Activated CD4-positive, alpha-beta memory T cell treated with anti-CD3 and anti-CD28 coated beads, Interleukin-2, amount 10 ng/mL, durations not matched to agents 7 days and 5 days (primary cell): ENCODE results near the gene MTG1. TPM values are rescaled to one million over a fixed set of nuclear protein-coding genes. Genes with fewer than 3 reads are reported as not detected.
"Not testable (repeated sequence)": the region's sequence is repeated elsewhere in the genome, so short reads cannot be mapped to it uniquely, and the experiment has no call there.

ENCODE experiments used
- CTCF ChIA-PET: fragments of 350-600 bp; sonication (Branson Sonifier 250); formaldehyde crosslinking; loops from one replicate; lab custom pipeline; 2021; ENCODE audit warnings: antibody characterized with exemption, inconsistent platforms; lab: Charles Lee
- POLR2A ChIA-PET: fragments of 350-600 bp; sonication (Branson Sonifier 250); formaldehyde crosslinking; loops from one replicate; lab custom pipeline; 2021; ENCODE audit warnings: antibody characterized with exemption; lab: Charles Lee
- DNase-seq: peaks from one replicate; pipeline ENCODE4 v3.0.0-alpha.2; 2020
- H3K27ac Mint-ChIP-seq: one replicate; pipeline ENCODE4 v1.8.0; 2021; ENCODE audit warnings: mild to moderate bottlenecking, mixed read lengths
- H3K27me3 Mint-ChIP-seq: one replicate; pipeline ENCODE4 v1.8.0; 2021; ENCODE audit warnings: mixed read lengths
- H3K36me3 Mint-ChIP-seq: one replicate; pipeline ENCODE4 v1.8.0; 2021; ENCODE audit warnings: low read depth, mixed read lengths
- H3K4me1 Mint-ChIP-seq: one replicate; pipeline ENCODE4 v1.8.0; 2021; ENCODE audit warnings: mixed read lengths
- H3K4me3 Mint-ChIP-seq: one replicate; pipeline ENCODE4 v1.8.0; 2021; ENCODE audit warnings: mild to moderate bottlenecking, mixed read lengths
- H3K9me3 Mint-ChIP-seq: one replicate; pipeline ENCODE4 v1.8.0; 2021; ENCODE audit warnings: mixed read lengths
- total RNA-seq, 2 experiments: library from RNA; stranded (reverse); gene quantifications; one replicate each; pipeline ENCODE4 v1.2.3, GENCODE V29; 2021

MTG1 gene
- total RNA-seq, 2 experiments from 2014 or later, result 41.7 to 42.2 TPM

DNA sequence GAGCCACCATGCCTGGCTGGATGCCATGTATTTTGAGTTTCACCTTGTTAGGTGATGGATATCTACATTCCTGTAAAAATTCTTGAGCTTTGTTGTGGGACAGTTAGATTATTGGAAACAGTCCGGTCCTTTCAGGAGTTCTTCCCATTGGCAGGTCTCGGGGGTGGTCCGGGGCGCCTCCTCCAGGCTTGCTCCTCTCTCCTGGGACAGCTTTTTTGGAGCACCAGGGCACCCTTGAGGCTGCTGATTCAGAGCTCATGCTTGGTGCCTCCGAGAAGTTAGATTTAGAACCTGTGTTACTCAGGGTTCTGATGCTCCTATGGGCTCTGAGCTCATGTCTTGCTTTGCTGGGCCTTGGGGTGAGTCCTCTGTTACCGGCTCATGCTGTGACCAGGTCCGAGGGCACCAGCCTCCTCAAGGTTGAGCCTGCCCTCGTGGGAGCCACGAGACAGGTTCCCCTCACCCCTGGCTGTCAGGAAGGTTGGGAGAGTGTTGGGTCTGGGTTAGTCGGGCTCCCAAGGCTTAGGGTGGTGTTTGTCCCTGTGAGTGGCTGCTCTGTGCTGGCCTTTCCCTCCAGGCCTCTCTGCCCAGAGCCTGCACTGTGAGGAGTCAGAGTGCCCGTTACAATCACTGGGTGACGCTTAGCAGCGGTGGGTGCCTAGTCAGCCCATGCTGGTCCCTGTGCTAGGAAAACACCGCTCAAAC lies 24.5 kb downstream of the MTG1 start:
- Mint-ChIP-seq H3K9me3 (peaks cover 9% of the 10 kb centered on the region), H3K4me3 (no peak overlapping the region), H3K4me1 (no peaks in the 10 kb centered on the region), H3K27me3 (peaks cover 6% of the 10 kb centered on the region), H3K36me3 (peaks cover 34% of the 10 kb centered on the region), H3K27ac (no peak overlapping the region)
- CTCF ChIA-PET, result no interaction called here
- POLR2A ChIA-PET, result interaction anchor here (0.7 to 0.9 kb wide), 2 partner anchors 26 to 57 kb away, joined by 3 read pairs; no protein-coding TSS in a partner anchor
- DNase-seq, result no peak

GRCh38 chr10:133419211-133419950 lies 25.4 kb downstream of the MTG1 start:
- POLR2A ChIA-PET, result interaction anchor here (1.0 to 1.2 kb wide), 2 partner anchors 18 to 21 kb away, joined by 3 to 4 read pairs; no protein-coding TSS in a partner anchor
- no peak overlapping the region for H3K27ac Mint-ChIP-seq

GRCh38 chr10:133420028-133420427 lies 26.1 kb downstream of the MTG1 start:
- Mint-ChIP-seq H3K4me1 (peaks cover 2% of the 10 kb centered on the region), H3K36me3 (peaks cover 20% of the 10 kb centered on the region), H3K4me3 (no peak overlapping the region), H3K9me3 (peaks cover 8% of the 10 kb centered on the region), H3K27ac (no peak overlapping the region), H3K27me3 (peaks cover 6% of the 10 kb centered on the region)
- ChIA-PET CTCF (interaction anchor here (0.9 to 1.4 kb wide), 3 partner anchors 17 to 90 kb away, joined by 3 to 4 read pairs (median 4); no protein-coding TSS in a partner anchor), POLR2A (interaction anchor here (1.0 to 1.2 kb wide), 2 partner anchors 18 to 21 kb away, joined by 3 to 4 read pairs; no protein-coding TSS in a partner anchor)
- no peak for DNase-seq

More at GRCh38 chr10:133419211-133419950, 25.4 kb downstream of the MTG1 start:
- Mint-ChIP-seq H3K4me3 (no peak overlapping the region), H3K9me3 (peaks cover 8% of the 10 kb centered on the region), H3K27me3 (peaks cover 6% of the 10 kb centered on the region), H3K4me1 (peaks cover 2% of the 10 kb centered on the region), H3K36me3 (peaks cover 27% of the 10 kb centered on the region)
- DNase-seq, result no peak
- CTCF ChIA-PET, result interaction anchor here (1.2 to 1.4 kb wide), 2 partner anchors 19 to 90 kb away, joined by 3 to 4 read pairs; no protein-coding TSS in a partner anchor

- CTCF ChIA-PET, result interaction anchor here (0.9 to 1.4 kb wide), 2 partner anchors 17 to 91 kb away, joined by 4 read pairs; no protein-coding TSS in a partner anchor
- H3K27ac Mint-ChIP-seq, result no peak overlapping the region
Measured at GRCh38 chr10:133420579-133420978, 26.6 kb downstream of the MTG1 start.

GRCh38 chr10:133421336-133422222 lies 27.6 kb downstream of the MTG1 start:
- ChIA-PET CTCF (no interaction called here), POLR2A (interaction anchor here (0.6 to 1.0 kb wide), 2 partner anchors 26 to 143 kb away, joined by 3 to 6 read pairs; no protein-coding TSS in a partner anchor)
- H3K36me3 Mint-ChIP-seq, result peaks cover 7% of the 10 kb centered on the region
- peaks cover 6% of the 10 kb centered on the region for H3K27me3 Mint-ChIP-seq
- peaks cover 2% of the 10 kb centered on the region for H3K4me1 Mint-ChIP-seq
- H3K9me3 Mint-ChIP-seq, result no peaks in the 10 kb centered on the region
- DNase-seq, result no peak
- no peak overlapping the region for H3K4me3 Mint-ChIP-seq
- no peak overlapping the region for H3K27ac Mint-ChIP-seq

More at GRCh38 chr10:133420579-133420978, 26.6 kb downstream of the MTG1 start:
- Mint-ChIP-seq H3K36me3 (peaks cover 15% of the 10 kb centered on the region), H3K4me3 (no peak overlapping the region), H3K27me3 (peaks cover 6% of the 10 kb centered on the region), H3K4me1 (peaks cover 2% of the 10 kb centered on the region), H3K9me3 (peaks cover 3% of the 10 kb centered on the region)
- POLR2A ChIA-PET, result interaction anchor here (1.0 kb wide), 1 partner anchor 22 kb away, joined by 3 read pairs; no protein-coding TSS in a partner anchor
- DNase-seq, result no peak

GRCh38 chr10:133422223-133422806 lies 28.4 kb downstream of the MTG1 start:
- no peaks in the 10 kb centered on the region for H3K9me3 Mint-ChIP-seq
- peaks cover 6% of the 10 kb centered on the region for H3K27me3 Mint-ChIP-seq
- no peak overlapping the region for H3K27ac Mint-ChIP-seq
- ChIA-PET POLR2A (interaction anchor here (1.0 kb wide), 1 partner anchor 27 kb away, joined by 6 read pairs; no protein-coding TSS in a partner anchor), CTCF (interaction anchor here (0.6 kb wide), 1 partner anchor 174 kb away, joined by 3 read pairs; no protein-coding TSS in a partner anchor)
- DNase-seq, result no peak
- H3K36me3 Mint-ChIP-seq, result peaks cover 7% of the 10 kb centered on the region
- peaks cover 2% of the 10 kb centered on the region for H3K4me1 Mint-ChIP-seq
- no peak overlapping the region for H3K4me3 Mint-ChIP-seq

GRCh38 chr10:133422807-133423771 lies 29.1 kb downstream of the MTG1 start:
- CTCF ChIA-PET, result interaction anchor here (0.6 kb wide), 1 partner anchor 173 kb away, joined by 3 read pairs; no protein-coding TSS in a partner anchor

GRCh38 chr10:133424102-133424501 lies 30.1 kb downstream of the MTG1 start:
- CTCF ChIA-PET, H3K9me3 Mint-ChIP-seq, H3K27me3 Mint-ChIP-seq, H3K36me3 Mint-ChIP-seq, POLR2A ChIA-PET, DNase-seq, H3K4me1 Mint-ChIP-seq, H3K27ac Mint-ChIP-seq, H3K4me3 Mint-ChIP-seq: not testable (repeated sequence)

More at GRCh38 chr10:133422807-133423771, 29.1 kb downstream of the MTG1 start:
- Mint-ChIP-seq H3K4me3 (no peak overlapping the region), H3K9me3 (no peaks in the 10 kb centered on the region), H3K4me1 (peaks cover 2% of the 10 kb centered on the region), H3K27me3 (peaks cover 6% of the 10 kb centered on the region), H3K27ac (no peak overlapping the region), H3K36me3 (peaks cover 7% of the 10 kb centered on the region)
- POLR2A ChIA-PET, result no interaction called here
- no peak for DNase-seq

DNA sequence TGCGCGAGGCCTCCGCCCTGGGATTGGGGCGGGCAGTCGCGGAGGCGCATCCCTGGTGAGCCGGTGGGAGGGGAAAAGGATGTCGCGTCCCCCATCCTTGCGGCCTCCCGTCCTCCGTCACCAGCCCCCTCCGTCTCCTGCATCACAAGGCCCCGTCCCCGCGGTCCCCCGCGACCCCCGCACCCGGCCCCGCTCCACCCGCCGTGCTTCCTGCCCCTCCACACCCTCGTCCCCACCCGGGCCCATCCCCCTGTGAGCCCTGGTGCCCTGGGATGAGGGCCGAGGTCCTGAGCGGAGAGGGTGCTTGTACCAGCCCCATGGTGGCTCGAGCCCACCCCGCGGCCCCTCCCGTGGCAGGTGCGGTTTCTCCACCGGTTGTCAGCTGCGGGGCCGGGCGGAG lies 30.6 kb downstream of the MTG1 start, which contains the start of gene SPRN:
Gene SPRN (minus strand): TSS at position 25 of the 400 bp plus-strand sequence. CDS start 944 bp downstream, outside the sequence.
- H3K27ac Mint-ChIP-seq, H3K36me3 Mint-ChIP-seq, DNase-seq, H3K4me3 Mint-ChIP-seq, H3K27me3 Mint-ChIP-seq, POLR2A ChIA-PET, CTCF ChIA-PET, H3K9me3 Mint-ChIP-seq, H3K4me1 Mint-ChIP-seq: not testable (repeated sequence)

DNA sequence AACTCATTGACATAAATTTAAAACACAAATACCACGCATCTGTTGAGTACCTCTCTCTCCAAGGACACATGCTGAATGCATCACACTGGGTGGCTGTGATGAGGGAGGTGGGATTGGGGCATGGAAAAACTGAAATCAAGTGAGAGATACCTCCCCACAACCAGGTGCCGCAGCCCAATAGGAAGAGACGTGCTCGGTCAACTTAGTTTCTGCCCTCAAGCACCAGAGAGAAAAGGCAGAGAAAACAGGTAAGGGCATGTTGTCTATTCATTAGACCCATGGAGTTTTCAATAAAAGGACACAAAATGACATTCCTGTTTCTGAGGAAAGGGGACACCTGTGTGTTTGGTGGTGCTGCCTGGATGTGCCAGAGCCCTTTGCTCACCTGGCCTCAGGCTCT lies 35.6 kb downstream of the MTG1 start:
- H3K27me3 Mint-ChIP-seq, H3K4me3 Mint-ChIP-seq, H3K27ac Mint-ChIP-seq, POLR2A ChIA-PET, H3K4me1 Mint-ChIP-seq, DNase-seq, H3K36me3 Mint-ChIP-seq, CTCF ChIA-PET, H3K9me3 Mint-ChIP-seq: not testable (repeated sequence)
